ENCODE measurements around the gene TDRD7. TPM values are rescaled to one million over a fixed set of nuclear protein-coding genes. Genes with fewer than 3 reads are reported as not detected.

The TDRD7 gene
- total and polyA plus RNA-seq, 2 of the 13 experiments (the other 11 are each of a cell fraction or from before 2014, with no cell fraction given) = 9.8 to 15.5 TPM

DNA sequence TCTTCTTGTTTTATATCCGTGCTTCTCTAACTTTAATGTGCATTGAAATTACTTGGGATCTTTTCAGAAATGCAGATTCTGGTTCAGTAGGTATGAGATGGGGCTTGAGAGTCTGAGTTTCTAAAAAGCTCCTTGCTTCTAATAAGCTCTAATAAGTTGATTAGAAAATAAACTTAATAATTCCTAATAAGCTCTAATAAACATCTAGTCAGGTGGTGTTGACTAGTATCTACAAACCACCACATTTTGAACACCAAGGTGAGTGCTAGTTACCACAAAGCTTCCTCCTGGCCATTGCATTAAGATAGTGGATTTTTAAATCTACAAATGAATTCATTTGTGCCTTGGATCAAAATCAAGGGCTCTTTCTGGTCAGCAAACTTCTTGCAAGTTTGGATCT is 94.9 kb downstream of the TDRD7 start:
- CTCF ChIA-PET (ENCODE audit: low intra/inter-chr PET ratio, low total read pairs) = no interaction called here
- WGBS (ENCODE audit: low lambda C conversion rate) = 27% methylated on average over 1 of the region's 1 CpG
- no peaks in the 10 kb centered on the region for H3K36me3 ChIP-seq (replicated peaks in 1 of 2; ENCODE audit: control insufficient read depth in 1 of 2, insufficient read depth in 2 of 2, low read length in 2 of 2)
- H4K20me1 ChIP-seq (ENCODE audit: insufficient read depth, low read length) = no peaks in the 10 kb centered on the region
- H3K4me1 ChIP-seq (ENCODE audit: insufficient read depth, low read length) = peaks cover 17% of the 10 kb centered on the region
- no peaks in the 10 kb centered on the region for H3K9me3 ChIP-seq (ENCODE audit: low read length)
- DNase-seq (ENCODE audit: low spot score) = no peak
- ATAC-seq = no peak
- no TSS peak for BruUV-seq (replicated peaks)
- H3K27me3 ChIP-seq (ENCODE audit: control insufficient read depth in 1 of 2, insufficient read depth in 2 of 2, low read length in 2 of 2) = peaks cover 12 to 51% of the 10 kb centered on the region in 2 experiments; a peak in 4 of 5 replicates
- TF ChIP-seq ZNF607 (CRISPR knock-in tag; IDR thresholded peaks at IDR 0.05; ENCODE audit: borderline replicate concordance) (no peak), ARID5B (CRISPR knock-in tag; IDR thresholded peaks at IDR 0.05) (no peak)
- no peak overlapping the region for H3K4me2 ChIP-seq (ENCODE audit: low read depth, low read length)
- no peaks in the 10 kb centered on the region for H3K79me2 ChIP-seq (ENCODE audit: insufficient read depth, low read length)
- POLR2A ChIA-PET = no interaction called here
- in situ Hi-C loops (cut with HindIII; ENCODE audit: extremely low pct_ligation_motif_present, low pct_unique_long_range_greater_than_20kb) = no loop called here
- no peak overlapping the region for H3K9ac ChIP-seq (ENCODE audit: insufficient read depth, low read depth, low read length)
- H3K27ac ChIP-seq (ENCODE audit: extremely low read length, insufficient read depth, low read length) = no peak overlapping the region
- no peak overlapping the region for H3K4me3 ChIP-seq (replicated peaks in 1 of 3; ENCODE audit: insufficient read depth in 1 of 3, low read depth in 2 of 3, low read length in 3 of 3)
- FAIRE-seq = no peak
- intact Hi-C loops (cut with micrococcal nuclease; ENCODE audit: unreplicated experiment) = no loop called here
- H2AFZ ChIP-seq (ENCODE audit: low read length) = no peak overlapping the region

DNA sequence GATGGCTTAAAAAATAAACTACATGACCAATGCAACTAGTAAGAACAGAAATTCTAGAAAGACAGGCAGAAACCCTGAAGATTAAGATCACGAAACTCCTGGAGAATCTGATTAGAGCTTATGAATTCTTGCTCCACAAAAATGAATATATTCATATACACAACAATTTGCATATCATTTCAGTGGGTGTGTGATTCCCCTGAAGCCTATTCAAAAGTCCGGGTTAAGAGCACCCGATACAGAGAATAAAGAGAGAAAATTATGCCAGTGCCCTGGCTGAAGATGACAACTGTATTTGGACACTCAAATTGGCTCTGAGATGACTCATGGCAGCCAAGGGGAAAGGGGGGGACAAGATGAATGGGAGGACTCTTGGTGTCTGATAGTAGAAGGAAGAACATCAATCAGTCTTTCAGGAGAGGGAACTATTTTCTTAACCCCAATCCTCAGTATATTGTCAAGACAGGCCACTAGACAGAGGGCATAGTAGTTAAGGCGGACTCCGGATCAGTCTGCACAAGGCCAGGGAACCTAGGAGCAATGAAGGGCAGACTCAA is 95.6 kb downstream of the TDRD7 start:
- Histone ChIP-seq H4K20me1 (ENCODE audit: insufficient read depth, low read length) (no peaks in the 10 kb centered on the region), H3K27me3 (ENCODE audit: control insufficient read depth in 1 of 2, insufficient read depth in 2 of 2, low read length in 2 of 2) (peaks cover 7 to 44% of the 10 kb centered on the region in 2 experiments; a peak in 4 of 5 replicates), H2AFZ (ENCODE audit: low read length) (no peak overlapping the region), H3K4me3 (replicated peaks in 1 of 3; ENCODE audit: insufficient read depth in 1 of 3, low read depth in 2 of 3, low read length in 3 of 3) (no peak overlapping the region), H3K4me2 (ENCODE audit: low read depth, low read length) (no peak overlapping the region), H3K9ac (ENCODE audit: insufficient read depth, low read depth, low read length) (no peak overlapping the region), H3K79me2 (ENCODE audit: insufficient read depth, low read length) (no peaks in the 10 kb centered on the region), H3K36me3 (replicated peaks in 1 of 2; ENCODE audit: control insufficient read depth in 1 of 2, insufficient read depth in 2 of 2, low read length in 2 of 2) (no peaks in the 10 kb centered on the region), H3K27ac (ENCODE audit: extremely low read length, insufficient read depth, low read length) (no peak overlapping the region), H3K4me1 (ENCODE audit: insufficient read depth, low read length) (peaks cover 11% of the 10 kb centered on the region), H3K9me3 (ENCODE audit: low read length) (no peaks in the 10 kb centered on the region)
- TF ChIP-seq NR2C2 (CRISPR knock-in tag; IDR thresholded peaks at IDR 0.05; ENCODE audit: borderline replicate concordance) (no peak), AHDC1 (CRISPR knock-in tag; IDR thresholded peaks at IDR 0.05; ENCODE audit: borderline replicate concordance) (no peak), WIZ (CRISPR knock-in tag; IDR thresholded peaks at IDR 0.05) (no peak)
- in situ Hi-C loops (cut with HindIII; ENCODE audit: extremely low pct_ligation_motif_present, low pct_unique_long_range_greater_than_20kb) = no loop called here
- CTCF ChIA-PET (ENCODE audit: low intra/inter-chr PET ratio, low total read pairs) = no interaction called here
- DNase-seq (ENCODE audit: low spot score) = no peak
- intact Hi-C loops (cut with micrococcal nuclease; ENCODE audit: unreplicated experiment) = no loop called here
- POLR2A ChIA-PET = no interaction called here
- no TSS peak for BruUV-seq (replicated peaks)
- no peak for ATAC-seq
- FAIRE-seq = no peak
- WGBS (ENCODE audit: low lambda C conversion rate) = 23% methylated on average over 3 of the region's 5 CpGs

Data from HepG2 (cell line).